Measurements from ENCODE around the gene MYO16. TPM values are rescaled to one million over a fixed set of nuclear protein-coding genes. Genes with fewer than 3 reads are reported as not detected.

The MYO16 gene
- total and polyA plus RNA-seq, 9 donors = under 0.01 to 0.37 (median 0.16) TPM; not detected in 2

- Histone ChIP-seq H3K36me3 (no peaks in the 10 kb centered on the region), H3K27me3 (no peaks in the 10 kb centered on the region), H3K27ac (no peak overlapping the region), H3K4me3 (no peak overlapping the region), H3K4me1 (ENCODE audit: insufficient read depth) (no peaks in the 10 kb centered on the region), H3K9me3 (no peaks in the 10 kb centered on the region)
- intact Hi-C loops (cut with DNase I) = no loop called here
- TF ChIP-seq EP300 (IDR thresholded peaks at IDR 0.05) = no peak
- TF ChIP-seq CTCF (IDR thresholded peaks at IDR 0.05) = no peak
- no peak for TF ChIP-seq POLR2A (IDR thresholded peaks at IDR 0.05)
- 81 to 86% (median 83%) methylated on average over 4 of the region's 4 CpGs for whole genome bisulfite sequencing, 3 donors
- DNase-seq = no peak
These were observed 551.6 kb downstream of the MYO16 start for GRCh38 chr13:109180905-109181425.

- Histone ChIP-seq H3K27ac (no peak overlapping the region), H3K4me3 (no peak overlapping the region), H3K4me1 (ENCODE audit: insufficient read depth) (no peaks in the 10 kb centered on the region), H3K36me3 (no peaks in the 10 kb centered on the region), H3K27me3 (no peaks in the 10 kb centered on the region), H3K9me3 (no peaks in the 10 kb centered on the region)
- no peak for DNase-seq
- WGBS, 3 donors = 74 to 79% (median 77%) methylated on average over 11 of the region's 11 CpGs
- intact Hi-C loops (cut with DNase I) = no loop called here
- TF ChIP-seq EP300 (IDR thresholded peaks at IDR 0.05) (no peak), CTCF (IDR thresholded peaks at IDR 0.05) (no peak), POLR2A (IDR thresholded peaks at IDR 0.05) (no peak)
These were observed 553.5 kb downstream of the MYO16 start for GRCh38 chr13:109182777-109183465.

GRCh38 chr13:109191413-109191812, 562.0 kb downstream of the MYO16 start:
- no peak for TF ChIP-seq EP300 (IDR thresholded peaks at IDR 0.05)
- no peak for TF ChIP-seq CTCF (IDR thresholded peaks at IDR 0.05)
- no peak for TF ChIP-seq POLR2A (IDR thresholded peaks at IDR 0.05)
- Histone ChIP-seq H3K4me3 (no peak overlapping the region), H3K9me3 (no peaks in the 10 kb centered on the region), H3K27ac (no peak overlapping the region), H3K27me3 (no peaks in the 10 kb centered on the region), H3K36me3 (no peaks in the 10 kb centered on the region), H3K4me1 (ENCODE audit: insufficient read depth) (no peaks in the 10 kb centered on the region)
- 53 to 78% (median 60%) methylated on average over 3 of the region's 3 CpGs for WGBS, 3 donors
- no peak for DNase-seq
- intact Hi-C loops (cut with DNase I) = no loop called here

- Histone ChIP-seq H3K4me3 (no peak overlapping the region), H3K4me1 (ENCODE audit: insufficient read depth) (no peaks in the 10 kb centered on the region), H3K36me3 (no peaks in the 10 kb centered on the region), H3K27ac (no peak overlapping the region), H3K9me3 (no peaks in the 10 kb centered on the region), H3K27me3 (no peaks in the 10 kb centered on the region)
- DNase-seq = no peak
- intact Hi-C loops (cut with DNase I) = no loop called here
- TF ChIP-seq EP300 (IDR thresholded peaks at IDR 0.05) = no peak
- TF ChIP-seq CTCF (IDR thresholded peaks at IDR 0.05) = no peak
- TF ChIP-seq POLR2A (IDR thresholded peaks at IDR 0.05) = no peak
These were observed 562.9 kb downstream of the MYO16 start for GRCh38 chr13:109192306-109192705.

All from ovary (tissue), 9 donors.